Tibial artery (tissue), 4 donors: ENCODE data around the gene EFCAB10.
"Not testable (repeated sequence)": the region's sequence is repeated elsewhere in the genome, so short reads cannot be mapped to it uniquely, and the experiment has no call there.

Source experiments
- DNase-seq, 2 donors: peaks; one replicate each; pipeline ENCODE4 v3.0.0-alpha.2; 2019
- H3K27ac ChIP-seq, 2 donors: fragments of 200-600 bp; sonication (generic) in 1 of 2; 1 replicate in 1 of 2; 2 replicates in 1 of 2; pipeline ENCODE4 v1.5.1; 2018 to 2019; ENCODE audit warnings: mild to moderate bottlenecking in 1 of 2
- H3K27me3 ChIP-seq, 2 donors: fragments of 200-600 bp; sonication (generic) in 1 of 2; one replicate each; pipeline versions ENCODE4 v1.5.1 to v1.6.0; 2016 to 2019
- H3K36me3 ChIP-seq, 3 donors: fragments of 200-600 bp; sonication (generic) in 2 of 3; one replicate each; pipeline ENCODE4 v1.5.1; 2016 to 2019; ENCODE audit warnings: mild to moderate bottlenecking in 2 of 3
- H3K4me1 ChIP-seq, 4 donors: fragments of 200-600 bp; sonication (generic) in 2 of 4; 1 replicate in 3 of 4; 2 replicates in 1 of 4; pipeline ENCODE4 v1.5.1; 2016 to 2019
- H3K4me3 ChIP-seq, 2 donors: fragments of 200-600 bp; sonication (generic) in 1 of 2; 1 replicate in 1 of 2; 2 replicates in 1 of 2; pipeline ENCODE4 v1.5.1; 2018 to 2019; ENCODE audit warnings: mild to moderate bottlenecking in 2 of 2
- H3K9me3 ChIP-seq, 3 donors: fragments of 200-600 bp; sonication (generic) in 1 of 3; one replicate each; pipeline ENCODE4 v1.5.1; 2016 to 2019
- intact Hi-C: fragments of 100-400 bp; cut with DNase I; formaldehyde crosslinking; loops from one replicate; pipeline ENCODE4 v1.15.0; 2023; ENCODE audit warnings: low total_unique reads
- TF ChIP-seq, protein P1 (sequence below), 2 experiments: fragments of 200-600 bp in 1 of 2; fragments of 450-650 bp in 1 of 2; IDR thresholded peaks; one replicate each; pipeline ENCODE4 v1.5.1; 2017 to 2019; ENCODE audit warnings: antibody characterized with exemption in 2 of 2, mild to moderate bottlenecking in 1 of 2, moderate library complexity in 1 of 2

Gene EFCAB10

DNA sequence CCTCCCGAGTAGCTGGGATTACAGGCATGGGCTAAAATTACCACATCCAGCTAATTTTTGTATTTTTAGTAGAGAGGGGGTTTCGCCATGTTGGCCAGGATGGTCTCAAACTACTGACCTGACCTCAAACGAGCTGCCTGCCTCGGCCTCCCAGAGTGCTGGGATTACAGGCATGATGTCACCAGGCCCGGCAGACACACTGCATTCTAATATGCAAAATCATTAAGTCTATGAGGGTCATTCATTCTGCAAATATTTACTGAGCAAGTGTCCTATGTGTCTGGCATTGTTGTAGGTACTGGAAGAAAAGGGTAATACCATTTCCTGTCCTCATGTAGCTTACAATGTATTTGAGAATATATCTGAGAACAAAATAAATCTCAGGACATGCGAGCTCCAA, 61.9 kb downstream of the EFCAB10 start:
- intact Hi-C loops: no loop called here
- TF ChIP-seq, protein P1, sequence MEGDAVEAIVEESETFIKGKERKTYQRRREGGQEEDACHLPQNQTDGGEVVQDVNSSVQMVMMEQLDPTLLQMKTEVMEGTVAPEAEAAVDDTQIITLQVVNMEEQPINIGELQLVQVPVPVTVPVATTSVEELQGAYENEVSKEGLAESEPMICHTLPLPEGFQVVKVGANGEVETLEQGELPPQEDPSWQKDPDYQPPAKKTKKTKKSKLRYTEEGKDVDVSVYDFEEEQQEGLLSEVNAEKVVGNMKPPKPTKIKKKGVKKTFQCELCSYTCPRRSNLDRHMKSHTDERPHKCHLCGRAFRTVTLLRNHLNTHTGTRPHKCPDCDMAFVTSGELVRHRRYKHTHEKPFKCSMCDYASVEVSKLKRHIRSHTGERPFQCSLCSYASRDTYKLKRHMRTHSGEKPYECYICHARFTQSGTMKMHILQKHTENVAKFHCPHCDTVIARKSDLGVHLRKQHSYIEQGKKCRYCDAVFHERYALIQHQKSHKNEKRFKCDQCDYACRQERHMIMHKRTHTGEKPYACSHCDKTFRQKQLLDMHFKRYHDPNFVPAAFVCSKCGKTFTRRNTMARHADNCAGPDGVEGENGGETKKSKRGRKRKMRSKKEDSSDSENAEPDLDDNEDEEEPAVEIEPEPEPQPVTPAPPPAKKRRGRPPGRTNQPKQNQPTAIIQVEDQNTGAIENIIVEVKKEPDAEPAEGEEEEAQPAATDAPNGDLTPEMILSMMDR (IDR thresholded peaks at IDR 0.05): no peak
- no peak overlapping the region for H3K27ac ChIP-seq
- no peak overlapping the region for H3K4me3 ChIP-seq
- no peaks in the 10 kb centered on the region for H3K9me3 ChIP-seq
- H3K27me3 ChIP-seq: no peaks in the 10 kb centered on the region
- no peak for DNase-seq
- peaks cover 0 to 19% (median 11%) of the 10 kb centered on the region in 4 donors for H3K4me1 ChIP-seq
- peaks cover 0 to 5% (median 0%) of the 10 kb centered on the region in 3 donors for H3K36me3 ChIP-seq

DNA sequence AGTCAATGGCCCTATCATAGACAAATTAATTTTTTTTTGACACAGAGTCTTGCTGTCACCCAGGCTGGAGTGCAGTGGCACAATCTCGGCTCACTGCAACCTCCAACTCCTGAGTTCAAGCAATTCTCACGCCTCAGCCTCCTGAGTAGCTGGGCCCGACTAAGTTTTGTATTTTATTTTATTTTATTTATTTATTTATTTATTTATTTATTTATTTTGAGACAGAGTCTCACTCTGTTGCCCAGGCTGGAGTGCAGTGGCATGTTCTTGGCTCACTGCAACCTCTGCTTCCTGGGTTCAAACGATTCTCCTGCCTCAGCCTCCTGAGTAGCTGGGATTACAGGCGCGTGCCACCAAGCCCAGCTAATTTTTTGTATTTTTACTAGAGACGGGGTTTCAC, 65.7 kb downstream of the EFCAB10 start:
- H3K36me3 ChIP-seq, H3K27me3 ChIP-seq, H3K9me3 ChIP-seq, DNase-seq, H3K4me1 ChIP-seq, H3K4me3 ChIP-seq, intact Hi-C loops, H3K27ac ChIP-seq: not testable (repeated sequence)
